ENCODE results near the gene DNAH6. TPM values are rescaled to one million over a fixed set of nuclear protein-coding genes. Genes with fewer than 3 reads are reported as not detected.

DNAH6 gene
- total and polyA plus RNA-seq, 9 of the 15 experiments (the other 6 are each of a cell fraction or from before 2014, with no cell fraction given) = 0.01 to 0.04 (median 0.01) TPM; not detected in 5

DNA sequence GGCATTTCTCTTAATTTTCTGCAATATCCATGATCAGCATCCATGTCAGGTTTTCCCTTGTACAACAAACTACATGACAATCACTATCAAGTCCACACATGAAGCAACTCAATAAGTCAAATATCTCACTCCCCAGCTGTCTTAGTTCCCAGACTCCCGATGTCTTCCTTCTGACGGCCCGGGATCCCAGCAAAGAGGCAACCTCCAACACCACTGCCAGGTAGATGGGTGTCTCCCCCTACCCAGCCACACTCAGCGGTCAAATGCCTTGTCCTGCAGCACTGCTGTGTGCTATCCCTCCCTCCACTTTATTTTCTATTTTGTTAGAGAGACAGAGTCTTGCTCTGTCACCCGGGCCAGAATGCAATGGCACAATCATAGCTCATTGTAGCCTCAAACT lies 341.3 kb downstream of the DNAH6 start:
- no TSS peak for BruUV-seq (replicated peaks)
- no peaks in the 10 kb centered on the region for H3K79me2 ChIP-seq (ENCODE audit: control insufficient read depth, insufficient read depth, low read length)
- H3K4me2 ChIP-seq (ENCODE audit: insufficient read depth, low read length) = no peak overlapping the region
- H3K36me3 ChIP-seq (ENCODE audit: control insufficient read depth, insufficient read depth, low read length) = no peaks in the 10 kb centered on the region
- in situ Hi-C loops (cut with MboI) (no loop called here), intact Hi-C loops (cut with micrococcal nuclease) (no loop called here)
- H3K27ac ChIP-seq (ENCODE audit: extremely low read depth, low read depth, low read length) = no peak overlapping the region
- H3K9me1 ChIP-seq (ENCODE audit: control insufficient read depth, insufficient read depth, low read length) = no peaks in the 10 kb centered on the region
- no peak overlapping the region for H2AFZ ChIP-seq (ENCODE audit: low read depth, low read length)
- no peak for DNase-seq (ENCODE audit: extremely low read depth in 1 of 4, low spot score in 3 of 4)
- no peaks in the 10 kb centered on the region for H4K20me1 ChIP-seq (replicated peaks; ENCODE audit: control insufficient read depth, insufficient read depth, low read length)
- POLR2A ChIA-PET = interaction anchor here (1.4 kb wide), 1 partner anchor 31 kb away, joined by 3 read pairs; no protein-coding TSS in a partner anchor
- TF ChIP-seq ZNF584 (CRISPR knock-in tag; IDR thresholded peaks at IDR 0.05; ENCODE audit: low read depth) (no peak), TRIM24 (IDR thresholded peaks at IDR 0.05) (no peak), ZNF143 (CRISPR knock-in tag; IDR thresholded peaks at IDR 0.05) (no peak), RFX7 (CRISPR knock-in tag; IDR thresholded peaks at IDR 0.05) (no peak), ZNF75A (CRISPR knock-in tag; IDR thresholded peaks at IDR 0.05) (no peak), JUN (IDR thresholded peaks at IDR 0.05; ENCODE audit: borderline replicate concordance, low read depth, low read length) (no peak), JUN (CRISPR knock-in tag; IDR thresholded peaks at IDR 0.05; ENCODE audit: borderline replicate concordance) (no peak), ZNF551 (CRISPR knock-in tag; IDR thresholded peaks at IDR 0.05) (no peak), GTF2A2 (tag; IDR thresholded peaks at IDR 0.05) (no peak)
- TF ChIP-seq, protein P1, sequence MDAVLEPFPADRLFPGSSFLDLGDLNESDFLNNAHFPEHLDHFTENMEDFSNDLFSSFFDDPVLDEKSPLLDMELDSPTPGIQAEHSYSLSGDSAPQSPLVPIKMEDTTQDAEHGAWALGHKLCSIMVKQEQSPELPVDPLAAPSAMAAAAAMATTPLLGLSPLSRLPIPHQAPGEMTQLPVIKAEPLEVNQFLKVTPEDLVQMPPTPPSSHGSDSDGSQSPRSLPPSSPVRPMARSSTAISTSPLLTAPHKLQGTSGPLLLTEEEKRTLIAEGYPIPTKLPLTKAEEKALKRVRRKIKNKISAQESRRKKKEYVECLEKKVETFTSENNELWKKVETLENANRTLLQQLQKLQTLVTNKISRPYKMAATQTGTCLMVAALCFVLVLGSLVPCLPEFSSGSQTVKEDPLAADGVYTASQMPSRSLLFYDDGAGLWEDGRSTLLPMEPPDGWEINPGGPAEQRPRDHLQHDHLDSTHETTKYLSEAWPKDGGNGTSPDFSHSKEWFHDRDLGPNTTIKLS (IDR thresholded peaks at IDR 0.05; ENCODE audit: borderline replicate concordance, low read depth) = no peak
- TF ChIP-seq, protein P2, sequence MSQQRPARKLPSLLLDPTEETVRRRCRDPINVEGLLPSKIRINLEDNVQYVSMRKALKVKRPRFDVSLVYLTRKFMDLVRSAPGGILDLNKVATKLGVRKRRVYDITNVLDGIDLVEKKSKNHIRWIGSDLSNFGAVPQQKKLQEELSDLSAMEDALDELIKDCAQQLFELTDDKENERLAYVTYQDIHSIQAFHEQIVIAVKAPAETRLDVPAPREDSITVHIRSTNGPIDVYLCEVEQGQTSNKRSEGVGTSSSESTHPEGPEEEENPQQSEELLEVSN (IDR thresholded peaks at IDR 0.05; ENCODE audit: borderline replicate concordance in 1 of 2, extremely low read depth in 1 of 2, insufficient read depth in 1 of 2, insufficient read length in 1 of 2, low read depth in 1 of 2, low read length in 1 of 2, poor library complexity in 1 of 2, severe bottlenecking in 1 of 2) = no peak
- TF ChIP-seq, protein P3, sequence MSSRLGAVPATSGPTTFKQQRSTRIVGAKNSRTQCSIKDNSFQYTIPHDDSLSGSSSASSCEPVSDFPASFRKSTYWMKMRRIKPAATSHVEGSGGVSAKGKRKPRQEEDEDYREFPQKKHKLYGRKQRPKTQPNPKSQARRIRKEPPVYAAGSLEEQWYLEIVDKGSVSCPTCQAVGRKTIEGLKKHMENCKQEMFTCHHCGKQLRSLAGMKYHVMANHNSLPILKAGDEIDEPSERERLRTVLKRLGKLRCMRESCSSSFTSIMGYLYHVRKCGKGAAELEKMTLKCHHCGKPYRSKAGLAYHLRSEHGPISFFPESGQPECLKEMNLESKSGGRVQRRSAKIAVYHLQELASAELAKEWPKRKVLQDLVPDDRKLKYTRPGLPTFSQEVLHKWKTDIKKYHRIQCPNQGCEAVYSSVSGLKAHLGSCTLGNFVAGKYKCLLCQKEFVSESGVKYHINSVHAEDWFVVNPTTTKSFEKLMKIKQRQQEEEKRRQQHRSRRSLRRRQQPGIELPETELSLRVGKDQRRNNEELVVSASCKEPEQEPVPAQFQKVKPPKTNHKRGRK (tag; IDR thresholded peaks at IDR 0.05) = no peak
- 13% methylated on average over 5 of the region's 5 CpGs for whole genome bisulfite sequencing (ENCODE audit: insufficient coverage, low coverage, missing lambda C conversion rate)
- H3K27me3 ChIP-seq (ENCODE audit: control insufficient read depth in 2 of 2, insufficient read depth in 2 of 2, low read length in 2 of 2) = peaks cover 12 to 35% of the 10 kb centered on the region in 2 experiments; a peak in 4 of 5 replicates
- no peak for FAIRE-seq
- H3K9ac ChIP-seq (ENCODE audit: insufficient read depth in 1 of 2, low read depth in 2 of 2, low read length in 2 of 2) = no peak overlapping the region
- no peak overlapping the region for H3K4me3 ChIP-seq
- H3K9me3 ChIP-seq (replicated peaks; ENCODE audit: control insufficient read depth, insufficient read depth, low read depth, low read length) = no peaks in the 10 kb centered on the region
- CTCF ChIA-PET (ENCODE audit: low intra/inter-chr PET ratio) = no interaction called here
- no peak for ATAC-seq
- H3K4me1 ChIP-seq (replicated peaks in 1 of 2; ENCODE audit: control insufficient read depth in 2 of 2, insufficient read depth in 2 of 2, low read length in 2 of 2) = peaks cover 0 to 10% of the 10 kb centered on the region in 2 experiments; a peak in 2 of 5 replicates
